Activated CD4-positive, alpha-beta memory T cell treated with anti-CD3 and anti-CD28 coated beads for 36 hours (primary cell): ENCODE results near the gene COLQ. TPM values are rescaled to one million over a fixed set of nuclear protein-coding genes. Genes with fewer than 3 reads are reported as not detected.
A peak's percentile ranks its signal among the peaks of the same experiment; 100 is the strongest.
"Not testable (repeated sequence)": the region's sequence is repeated elsewhere in the genome, so short reads cannot be mapped to it uniquely, and the experiment has no call there.

Experiments
- CTCF ChIA-PET: fragments of 350-600 bp; sonication (Branson Sonifier 250); formaldehyde crosslinking; loops from one replicate; lab custom pipeline; 2021; ENCODE audit warnings: antibody characterized with exemption, inconsistent platforms; lab: Charles Lee
- POLR2A ChIA-PET: fragments of 350-600 bp; sonication (Branson Sonifier 250); formaldehyde crosslinking; loops from one replicate; lab custom pipeline; 2021; ENCODE audit warnings: antibody characterized with exemption; lab: Charles Lee
- DNase-seq: peaks from one replicate; pipeline ENCODE4 v3.0.0-alpha.2; 2020
- H3K27ac Mint-ChIP-seq: one replicate; pipeline ENCODE4 v1.8.0; 2021; ENCODE audit warnings: mixed read lengths
- H3K27me3 Mint-ChIP-seq: one replicate; pipeline ENCODE4 v1.8.0; 2021; ENCODE audit warnings: mixed read lengths
- H3K36me3 Mint-ChIP-seq: one replicate; pipeline ENCODE4 v1.8.0; 2021; ENCODE audit warnings: mixed read lengths
- H3K4me1 Mint-ChIP-seq: one replicate; pipeline ENCODE4 v1.8.0; 2021; ENCODE audit warnings: low read depth, mixed read lengths
- H3K4me3 Mint-ChIP-seq: one replicate; pipeline ENCODE4 v1.8.0; 2021; ENCODE audit warnings: mild to moderate bottlenecking, mixed read lengths
- H3K9me3 Mint-ChIP-seq: one replicate; pipeline ENCODE4 v1.8.0; 2021; ENCODE audit warnings: mixed read lengths
- intact Hi-C: fragments of 100-400 bp; cut with micrococcal nuclease; formaldehyde crosslinking; loops from one replicate; pipeline ENCODE4 v1.15.1; 2023
- total RNA-seq, 2 experiments: library from RNA; stranded (reverse); gene quantifications; one replicate each; pipeline ENCODE4 v1.2.3, GENCODE V29; 2021

COLQ gene
- total RNA-seq, 2 experiments from 2014 or later, result 1.4 to 1.5 TPM

- H3K4me3 Mint-ChIP-seq, result peak overlapping the region; percentile 25
- H3K27ac Mint-ChIP-seq, result no peak overlapping the region
- peaks cover 42% of the 10 kb centered on the region for H3K4me1 Mint-ChIP-seq
- no peak for DNase-seq
- H3K9me3 Mint-ChIP-seq, result no peaks in the 10 kb centered on the region
- ChIA-PET CTCF (interaction anchor here (0.6 to 1.7 kb wide), 9 partner anchors 25 to 321 kb away, joined by 3 to 8 read pairs (median 4); partner anchors contain the start of gene CAPN7), POLR2A (interaction anchor here (1.4 kb wide), 1 partner anchor 124 kb away, joined by 3 read pairs; no protein-coding TSS in a partner anchor)
- H3K27me3 Mint-ChIP-seq, result no peaks in the 10 kb centered on the region
- intact Hi-C loops, result no loop called here
- peaks cover 35% of the 10 kb centered on the region for H3K36me3 Mint-ChIP-seq
These were observed 90.9 kb downstream of the COLQ start for GRCh38 chr3:15430624-15431023.

GRCh38 chr3:15429080-15429479 lies 92.4 kb downstream of the COLQ start:
- Mint-ChIP-seq H3K27ac (peak overlapping the region; percentile 82), H3K4me3 (peak overlapping the region; percentile 94), H3K4me1 (peaks cover 53% of the 10 kb centered on the region), H3K27me3 (no peaks in the 10 kb centered on the region), H3K9me3 (no peaks in the 10 kb centered on the region), H3K36me3 (peaks cover 30% of the 10 kb centered on the region)
- intact Hi-C loops, result loop anchor here (2.0 to 5.0 kb wide), 4 partner anchors 73 to 222 kb away; partner anchors contain the start of genes BTD, CAPN7 and HACL1
- ChIA-PET POLR2A (no interaction called here), CTCF (interaction anchor here (1.2 kb wide), 1 partner anchor 127 kb away, joined by 5 read pairs; no protein-coding TSS in a partner anchor)
- DNase-seq, result no peak

DNA sequence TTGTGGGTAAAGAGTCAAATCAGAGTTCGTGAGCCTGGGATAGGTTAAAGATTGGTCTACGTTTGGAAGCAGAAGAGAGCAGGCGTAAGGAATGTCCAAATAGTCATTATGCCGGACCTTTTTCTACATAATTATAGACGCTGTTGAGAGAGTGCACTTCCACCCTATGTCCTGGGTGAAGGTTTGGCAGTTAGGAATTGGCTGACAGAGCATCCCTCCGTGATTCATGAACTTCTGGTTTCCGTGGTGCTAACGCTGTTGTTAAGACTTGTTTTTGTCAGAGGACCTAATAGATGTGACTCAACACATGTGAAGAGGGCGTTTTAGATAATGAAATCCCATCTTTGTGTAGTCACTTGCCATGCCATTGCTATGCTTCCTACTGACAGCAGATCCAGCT lies 93.0 kb downstream of the COLQ start:
- peak overlapping the region; percentile 94 for H3K4me3 Mint-ChIP-seq
- intact Hi-C loops, result loop anchor here (1.0 to 5.0 kb wide), 5 partner anchors 74 to 221 kb away; partner anchors contain the start of genes BTD, CAPN7 and HACL1
- H3K27me3 Mint-ChIP-seq, result no peaks in the 10 kb centered on the region
- ChIA-PET POLR2A (no interaction called here), CTCF (interaction anchor here (1.2 kb wide), 1 partner anchor 128 kb away, joined by 5 read pairs; no protein-coding TSS in a partner anchor)
- peak overlapping the region; percentile 82 for H3K27ac Mint-ChIP-seq
- H3K9me3 Mint-ChIP-seq, result no peaks in the 10 kb centered on the region
- H3K36me3 Mint-ChIP-seq, result peaks cover 31% of the 10 kb centered on the region
- peaks cover 53% of the 10 kb centered on the region for H3K4me1 Mint-ChIP-seq
- DNase-seq, result peak; percentile 65

DNA sequence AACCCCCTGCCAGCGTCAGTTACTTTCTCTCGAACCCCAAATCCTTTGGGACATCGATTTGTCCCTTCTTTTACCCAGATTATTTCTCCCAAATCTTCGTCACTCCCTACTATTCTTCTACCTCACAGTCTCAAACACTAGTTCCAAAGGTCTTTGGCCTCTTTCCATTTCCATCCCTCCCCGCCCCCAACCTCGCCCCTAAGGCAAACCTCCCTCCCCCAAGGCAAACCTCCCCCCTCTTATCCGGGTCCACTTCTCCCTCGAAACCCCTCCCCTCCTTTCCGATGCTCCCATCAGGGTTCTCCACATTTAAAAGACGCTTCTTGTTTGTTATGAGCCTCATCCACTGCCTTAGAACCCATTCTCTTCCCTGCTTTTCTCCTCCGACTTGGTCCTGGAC lies 93.5 kb downstream of the COLQ start:
- CTCF ChIA-PET, result interaction anchor here (0.7 to 1.0 kb wide), 2 partner anchors 23 to 225 kb away, joined by 3 read pairs; no protein-coding TSS in a partner anchor
- H3K27ac Mint-ChIP-seq, result peak overlapping the region; percentile 82

DNA sequence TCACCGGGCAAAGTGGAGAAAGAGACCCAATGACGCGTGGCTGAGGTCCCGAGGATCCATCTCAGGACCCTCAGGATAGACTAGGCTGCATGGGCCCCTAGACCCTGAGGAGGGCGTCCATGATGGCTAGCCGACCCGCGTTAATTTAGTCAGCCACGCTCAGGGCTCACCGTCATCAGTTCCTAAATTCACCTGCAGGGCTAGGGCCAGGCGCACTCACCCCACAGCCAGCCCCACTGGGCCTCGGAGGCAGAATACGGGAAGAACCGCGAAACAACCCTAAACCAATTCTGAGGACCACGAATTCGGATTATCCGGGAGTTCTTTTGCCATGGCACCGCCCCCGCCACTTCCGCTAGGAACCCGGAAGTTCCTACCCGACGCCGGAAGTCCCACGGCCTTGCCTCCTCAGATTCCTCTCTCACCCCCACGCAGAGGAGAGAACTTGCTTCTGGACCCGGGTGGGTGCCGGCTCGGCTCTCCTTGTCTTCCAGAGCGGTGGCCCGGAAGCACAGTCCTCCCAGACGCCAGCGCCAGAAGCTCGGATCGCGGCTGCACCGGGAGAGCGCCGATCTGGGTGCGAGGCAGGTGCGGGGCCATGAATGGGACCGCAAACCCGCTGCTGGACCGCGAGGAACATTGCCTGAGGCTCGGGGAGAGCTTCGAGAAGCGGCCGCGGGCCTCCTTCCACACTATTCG lies 94.2 kb downstream of the COLQ start, which contains the start of the genes EAF1 and METTL6:
Gene EAF1 (plus strand): TSS at position 417 of the 699 bp plus-strand sequence. CDS start 182 bp downstream, at position 599.
Gene METTL6 (minus strand): TSS at position 363 of the 699 bp plus-strand sequence. CDS start 1,033 bp downstream, outside the sequence.
- no peaks in the 10 kb centered on the region for H3K9me3 Mint-ChIP-seq
- H3K36me3 Mint-ChIP-seq, result peaks cover 29% of the 10 kb centered on the region
- peak; percentile 92 for DNase-seq
- POLR2A ChIA-PET, result interaction anchor here (0.6 kb wide), 1 partner anchor 166 kb away, joined by 4 read pairs; no protein-coding TSS in a partner anchor
- peak within 1 kb of the TSS; percentile 82 for H3K27ac Mint-ChIP-seq
- H3K27me3 Mint-ChIP-seq, result no peaks in the 10 kb centered on the region
- peak within 1 kb of the TSS; percentile 94 for H3K4me3 Mint-ChIP-seq
- H3K4me1 Mint-ChIP-seq, result peaks cover 53% of the 10 kb centered on the region
- CTCF ChIA-PET, result interaction anchor here (0.6 to 1.8 kb wide), 6 partner anchors 22 to 386 kb away, joined by 3 to 6 read pairs (median 3); no protein-coding TSS in a partner anchor
- intact Hi-C loops, result loop anchor here (5.0 kb wide), 3 partner anchors 75 to 220 kb away; partner anchors contain the start of gene CAPN7

More for the DNA sequence above, 93.5 kb downstream of the COLQ start:
- intact Hi-C loops, result loop anchor here (1.0 to 5.0 kb wide), 5 partner anchors 74 to 221 kb away; partner anchors contain the start of genes BTD, CAPN7 and HACL1
- peaks cover 29% of the 10 kb centered on the region for H3K36me3 Mint-ChIP-seq
- DNase-seq, result peak; percentile 12
- no peaks in the 10 kb centered on the region for H3K9me3 Mint-ChIP-seq
- H3K4me3 Mint-ChIP-seq, result peak overlapping the region; percentile 94
- H3K27me3 Mint-ChIP-seq, result no peaks in the 10 kb centered on the region
- peaks cover 53% of the 10 kb centered on the region for H3K4me1 Mint-ChIP-seq
- POLR2A ChIA-PET, result interaction anchor here (0.6 kb wide), 1 partner anchor 166 kb away, joined by 4 read pairs; no protein-coding TSS in a partner anchor

GRCh38 chr3:15426579-15427118 lies 94.9 kb downstream of the COLQ start:
- intact Hi-C loops, result loop anchor here (5.0 kb wide), 3 partner anchors 76 to 219 kb away; partner anchors contain the start of gene CAPN7
- Mint-ChIP-seq H3K36me3 (peaks cover 29% of the 10 kb centered on the region), H3K9me3 (no peaks in the 10 kb centered on the region), H3K27ac (peak overlapping the region; percentile 82), H3K4me3 (peak overlapping the region; percentile 94), H3K4me1 (peaks cover 48% of the 10 kb centered on the region), H3K27me3 (no peaks in the 10 kb centered on the region)
- POLR2A ChIA-PET, result no interaction called here
- CTCF ChIA-PET, result interaction anchor here (0.6 to 1.8 kb wide), 7 partner anchors 21 to 387 kb away, joined by 3 to 6 read pairs (median 5); no protein-coding TSS in a partner anchor
- no peak for DNase-seq

- H3K4me1 Mint-ChIP-seq, result peaks cover 20% of the 10 kb centered on the region
- no peaks in the 10 kb centered on the region for H3K9me3 Mint-ChIP-seq
- H3K27me3 Mint-ChIP-seq, result no peaks in the 10 kb centered on the region
- POLR2A ChIA-PET, result no interaction called here
- no peak overlapping the region for H3K27ac Mint-ChIP-seq
- H3K4me3 Mint-ChIP-seq, result no peak overlapping the region
- intact Hi-C loops, result no loop called here
- peaks cover 20% of the 10 kb centered on the region for H3K36me3 Mint-ChIP-seq
- DNase-seq, result no peak
- CTCF ChIA-PET, result no interaction called here
These were observed 100.6 kb downstream of the COLQ start for GRCh38 chr3:15420871-15421270.

DNA sequence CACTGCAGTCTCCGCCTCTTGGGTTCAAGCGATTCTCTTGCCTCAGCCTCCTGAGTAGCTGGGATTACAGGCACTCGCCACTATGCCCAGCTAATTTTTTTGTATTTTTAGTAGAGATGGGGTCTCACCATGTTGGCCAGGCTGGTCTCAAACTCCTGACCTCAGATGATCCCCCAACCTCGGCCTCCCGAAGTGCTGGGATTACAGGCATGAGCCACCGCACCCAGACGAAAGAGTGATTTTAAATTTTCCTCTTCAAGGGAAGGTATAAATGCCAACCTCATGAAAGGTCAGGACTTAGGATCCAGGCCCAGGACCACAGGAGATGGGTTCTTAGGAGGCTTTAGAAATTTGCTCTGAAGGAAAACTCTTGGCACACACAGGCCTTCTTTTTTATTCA lies 110.5 kb downstream of the COLQ start:
- peaks cover 25% of the 10 kb centered on the region for H3K36me3 Mint-ChIP-seq
- DNase-seq, H3K4me1 Mint-ChIP-seq, H3K27me3 Mint-ChIP-seq, H3K4me3 Mint-ChIP-seq, intact Hi-C loops, POLR2A ChIA-PET, H3K27ac Mint-ChIP-seq, CTCF ChIA-PET, H3K9me3 Mint-ChIP-seq: not testable (repeated sequence)

GRCh38 chr3:15409774-15410173 lies 111.7 kb downstream of the COLQ start:
- Mint-ChIP-seq H3K4me1 (no peaks in the 10 kb centered on the region), H3K36me3 (peaks cover 14% of the 10 kb centered on the region), H3K27ac (no peak overlapping the region), H3K9me3 (no peaks in the 10 kb centered on the region), H3K27me3 (no peaks in the 10 kb centered on the region), H3K4me3 (no peak overlapping the region)
- DNase-seq, result no peak
- intact Hi-C loops, result loop anchor here (10.0 kb wide), 1 partner anchor 295 kb away; no protein-coding TSS in a partner anchor
- ChIA-PET POLR2A (no interaction called here), CTCF (interaction anchor here (0.7 to 1.2 kb wide), 3 partner anchors 141 to 207 kb away, joined by 3 to 7 read pairs (median 3); no protein-coding TSS in a partner anchor)

- Mint-ChIP-seq H3K36me3 (peaks cover 11% of the 10 kb centered on the region), H3K9me3 (no peaks in the 10 kb centered on the region), H3K27me3 (no peaks in the 10 kb centered on the region), H3K4me1 (no peaks in the 10 kb centered on the region), H3K27ac (no peak overlapping the region), H3K4me3 (no peak overlapping the region)
- CTCF ChIA-PET, result interaction anchor here (1.0 to 3.3 kb wide), 4 partner anchors 15 to 207 kb away, joined by 3 to 14 read pairs (median 5); no protein-coding TSS in a partner anchor
- POLR2A ChIA-PET, result no interaction called here
- DNase-seq, result no peak
- intact Hi-C loops, result loop anchor here (10.0 kb wide), 1 partner anchor 294 kb away; no protein-coding TSS in a partner anchor
These were observed 112.3 kb downstream of the COLQ start for GRCh38 chr3:15409239-15409638.

GRCh38 chr3:15405448-15406050 lies 116.0 kb downstream of the COLQ start:
- DNase-seq, result no peak
- no peaks in the 10 kb centered on the region for H3K9me3 Mint-ChIP-seq

More at GRCh38 chr3:15405448-15406050, 116.0 kb downstream of the COLQ start:
- ChIA-PET CTCF (interaction anchor here (0.6 to 4.8 kb wide), 50 partner anchors 8 to 325 kb away, joined by 3 to 178 read pairs (median 5); partner anchors contain the start of genes CAPN7, METTL6 and SH3BP5), POLR2A (interaction anchor here (0.8 to 2.3 kb wide), 2 partner anchors 137 to 200 kb away, joined by 4 to 12 read pairs; partner anchors contain the start of gene CAPN7)
- Mint-ChIP-seq H3K4me1 (peaks cover 3% of the 10 kb centered on the region), H3K36me3 (peaks cover 4% of the 10 kb centered on the region), H3K27me3 (no peaks in the 10 kb centered on the region), H3K4me3 (no peak overlapping the region), H3K27ac (no peak overlapping the region)
- intact Hi-C loops, result loop anchor here (1.0 to 10.0 kb wide), 4 partner anchors 137 to 291 kb away; partner anchors contain the start of gene CAPN7
